ENCODE measurements around the gene CENATAC.
"Not testable (repeated sequence)": the region's sequence is repeated elsewhere in the genome, so short reads cannot be mapped to it uniquely, and the experiment has no call there.

CENATAC gene

DNA sequence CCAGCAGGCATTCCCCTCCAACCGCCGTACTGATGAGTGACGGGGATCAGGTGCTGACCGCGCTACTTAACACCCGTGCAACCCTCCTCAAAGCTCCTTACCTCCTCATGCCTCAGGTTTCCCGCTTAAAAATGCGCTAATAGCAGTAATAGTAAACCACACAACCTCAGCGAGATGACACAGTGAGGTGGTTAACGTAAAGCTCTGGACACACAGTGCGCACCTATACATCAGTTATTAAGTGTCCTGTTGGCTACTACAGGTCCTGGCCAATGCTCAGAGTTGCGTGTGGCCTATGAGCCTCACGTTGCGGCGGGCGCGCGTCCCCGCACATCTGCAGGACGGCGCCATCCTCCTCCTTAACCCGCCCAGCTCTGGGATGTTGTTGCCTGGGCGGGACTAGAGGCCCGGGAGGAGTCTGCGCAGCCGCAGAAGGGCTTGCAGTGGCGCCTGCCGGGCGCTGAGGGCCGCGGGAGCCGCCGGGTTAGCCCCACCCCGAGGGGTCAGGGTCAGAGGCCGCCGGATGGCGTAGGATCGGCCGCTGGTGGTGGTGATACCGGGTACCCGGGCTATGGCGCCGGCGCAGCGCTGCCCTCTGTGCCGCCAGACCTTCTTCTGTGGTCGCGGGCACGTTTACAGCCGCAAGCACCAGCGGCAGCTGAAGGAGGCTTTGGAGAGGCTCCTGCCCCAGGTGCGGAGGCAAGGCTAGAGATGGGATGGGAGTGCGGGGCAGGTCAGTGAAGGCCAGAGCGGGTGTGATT, at the start of gene CENATAC:
TSS of gene CENATAC (plus strand) at position 512 of the 761 bp plus-strand sequence. CDS start at position 572, 60 bp downstream.
- DNase-seq (ENCODE audit: low spot score): peak; percentile 97

GRCh38 chr11:118953265-118953664, 44.7 kb upstream of the CENATAC start:
- DNase-seq (ENCODE audit: low spot score): no peak

GRCh38 chr11:118953976-118954375, 44.0 kb upstream of the CENATAC start:
- DNase-seq (ENCODE audit: low spot score): not testable (repeated sequence)

GRCh38 chr11:118956094-118956846, 41.7 kb upstream of the CENATAC start, which contains the start of gene UPK2:
Gene UPK2, plus strand, starts transcription at chr11:118956298. Its CDS starts 53 bp downstream, at chr11:118956351.
- peak; percentile 88 for DNase-seq (ENCODE audit: low spot score)

GRCh38 chr11:118956847-118957469, 41.0 kb upstream of the CENATAC start:
- DNase-seq (ENCODE audit: low spot score): no peak

DNA sequence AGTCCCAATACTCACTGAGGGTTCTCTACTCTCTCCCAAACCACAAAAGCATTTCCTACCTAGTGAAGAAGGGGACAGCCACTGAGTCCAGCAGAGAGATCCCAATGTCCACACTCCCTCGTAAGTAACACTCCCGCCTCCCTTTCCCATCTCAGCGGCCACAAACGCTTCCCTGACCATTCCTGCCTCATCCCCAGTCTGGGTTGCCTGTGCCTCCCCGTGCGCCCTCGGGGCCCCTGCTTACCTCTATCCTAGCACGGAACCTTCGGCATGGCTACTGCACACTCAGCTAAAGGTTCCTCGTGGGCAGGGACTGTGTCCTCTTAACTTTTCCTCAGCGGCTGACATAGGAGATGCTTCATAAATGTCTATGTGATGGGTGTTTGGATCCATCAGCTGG, 40.4 kb upstream of the CENATAC start:
- no peak for DNase-seq (ENCODE audit: low spot score)

DNA sequence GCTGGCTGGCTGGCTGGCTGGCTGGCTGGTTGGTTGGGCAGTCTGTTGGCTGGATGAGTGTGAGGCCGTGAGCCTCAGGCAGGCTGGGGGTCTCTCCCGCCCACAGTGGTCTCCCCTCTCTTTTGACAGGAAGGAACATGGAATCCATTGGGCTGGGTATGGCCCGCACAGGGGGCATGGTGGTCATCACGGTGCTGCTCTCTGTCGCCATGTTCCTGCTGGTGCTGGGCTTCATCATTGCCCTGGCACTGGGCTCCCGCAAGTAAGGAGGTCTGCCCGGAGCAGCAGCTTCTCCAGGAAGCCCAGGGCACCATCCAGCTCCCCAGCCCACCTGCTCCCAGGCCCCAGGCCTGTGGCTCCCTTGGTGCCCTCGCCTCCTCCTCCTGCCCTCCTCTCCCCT, 40.0 kb upstream of the CENATAC start:
- DNase-seq (ENCODE audit: low spot score): no peak

DNA sequence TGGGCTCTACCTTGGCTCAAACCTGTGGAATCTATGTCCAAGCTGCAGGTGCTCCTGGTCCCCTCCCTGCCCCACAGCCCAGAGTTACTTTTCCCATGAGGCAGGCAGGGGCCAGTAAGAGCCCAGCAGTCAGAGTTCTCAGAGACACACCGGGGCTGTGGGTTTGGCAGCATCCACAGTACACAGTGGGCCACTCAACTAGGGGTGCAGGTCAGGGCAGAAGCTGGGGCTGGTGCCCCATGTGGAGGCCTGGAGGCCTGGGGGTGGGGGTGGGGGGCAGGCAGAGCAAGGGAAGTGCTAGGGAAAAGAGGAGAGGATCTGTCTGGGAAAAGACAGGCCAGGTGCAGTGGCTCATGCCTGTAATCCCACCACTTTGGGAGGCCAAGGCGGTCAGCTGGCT, 39.4 kb upstream of the CENATAC start:
- DNase-seq (ENCODE audit: low spot score): no peak

GRCh38 chr11:118961189-118961588, 36.7 kb upstream of the CENATAC start:
- no peak for DNase-seq (ENCODE audit: low spot score)

DNA sequence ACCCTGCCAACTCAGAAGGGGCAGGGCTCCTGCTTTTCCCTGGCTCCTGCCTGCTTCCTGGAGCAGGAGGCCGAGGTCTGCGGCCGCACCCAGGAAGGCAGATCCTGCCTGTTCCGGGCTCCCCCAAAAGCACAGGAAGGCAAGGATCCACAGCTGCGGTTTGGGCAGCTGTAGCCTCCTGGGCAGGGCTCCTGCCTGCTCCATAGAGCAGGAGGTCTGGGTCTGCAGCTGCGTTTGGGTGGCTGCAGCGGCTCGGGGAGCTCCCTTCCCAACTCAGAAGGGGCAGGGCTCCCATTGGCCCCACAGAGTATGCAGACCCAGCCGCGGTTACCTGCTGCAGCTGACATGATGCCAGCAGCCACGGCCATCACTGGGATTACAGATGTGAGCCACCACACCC, 36.3 kb upstream of the CENATAC start:
- DNase-seq (ENCODE audit: low spot score): no peak

- not testable (repeated sequence) for DNase-seq (ENCODE audit: low spot score)
These were observed 28.4 kb upstream of the CENATAC start for GRCh38 chr11:118969508-118969907.

DNA sequence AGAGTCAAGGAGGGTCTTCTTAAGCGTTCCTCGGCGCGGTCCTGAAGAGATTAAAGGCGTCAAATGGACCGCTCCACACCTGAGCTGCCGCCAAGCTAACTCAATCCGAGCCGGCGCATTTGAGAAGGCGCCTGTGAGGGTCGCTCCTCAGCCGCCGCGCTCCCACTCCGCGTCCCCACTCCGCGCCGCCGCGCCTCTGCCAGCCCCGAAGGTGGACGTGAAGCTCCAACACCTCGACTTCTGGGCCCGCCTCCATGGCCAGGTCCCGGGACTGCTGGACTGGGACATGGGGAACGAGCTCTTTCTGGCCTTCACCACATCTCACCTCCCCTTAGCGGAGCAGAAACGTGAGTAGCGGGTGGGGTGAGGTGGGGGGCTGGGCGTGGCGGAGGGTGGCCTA, 26.3 kb upstream of the CENATAC start, which contains the start of gene FOXR1:
TSS of gene FOXR1 (plus strand) at position 116 of the 400 bp plus-strand sequence. CDS start at position 287, 171 bp downstream.
- no peak for DNase-seq (ENCODE audit: low spot score)

- no peak for DNase-seq (ENCODE audit: low spot score)
These were observed 24.0 kb upstream of the CENATAC start for GRCh38 chr11:118973985-118974384.

GRCh38 chr11:118975771-118976709, 21.9 kb upstream of the CENATAC start:
- no peak for DNase-seq (ENCODE audit: low spot score)

- DNase-seq (ENCODE audit: low spot score): no peak
These were observed 18.5 kb upstream of the CENATAC start for GRCh38 chr11:118979434-118979833.

- DNase-seq (ENCODE audit: low spot score): no peak
These were observed 17.6 kb upstream of the CENATAC start for GRCh38 chr11:118980191-118980881.

DNA sequence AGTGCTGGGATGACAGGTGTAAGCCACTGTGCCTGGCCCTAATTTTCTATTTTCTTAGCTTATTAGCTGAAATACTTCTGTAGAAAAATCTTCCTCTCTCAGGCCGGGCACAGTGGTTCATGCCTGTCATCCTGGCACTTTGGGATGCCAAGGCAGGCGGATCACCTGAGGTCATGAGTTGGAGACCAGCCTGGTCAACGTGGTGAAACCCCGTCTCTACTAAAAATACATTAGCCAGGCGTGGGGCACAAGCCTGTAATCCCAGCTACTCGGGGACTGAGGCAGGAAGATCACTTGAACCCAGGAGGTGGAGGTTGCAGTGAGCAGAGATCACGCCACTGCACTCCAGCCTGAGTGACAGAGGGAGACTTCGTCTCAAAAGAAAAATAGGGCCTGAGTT, 13.6 kb upstream of the CENATAC start:
- not testable (repeated sequence) for DNase-seq (ENCODE audit: low spot score)

GRCh38 chr11:118984825-118985224, 13.1 kb upstream of the CENATAC start:
- DNase-seq (ENCODE audit: low spot score): no peak

- no peak for DNase-seq (ENCODE audit: low spot score)
These were observed 9.7 kb upstream of the CENATAC start for GRCh38 chr11:118988280-118988679.

- not testable (repeated sequence) for DNase-seq (ENCODE audit: low spot score)
These were observed 6.4 kb upstream of the CENATAC start for GRCh38 chr11:118991486-118992038.

Data from activated CD4-positive, alpha-beta T cell treated with anti-CD3 and anti-CD28 coated beads, Interleukin-2, Interleukin-4, amounts not matched to agents 100 ng/mL and 50 ng/mL, durations not matched to agents 16 hours and 8 hours (primary cell).